Kidney epithelial cell (primary cell): ENCODE measurements around the gene CBLL1. TPM values are rescaled to one million over a fixed set of nuclear protein-coding genes. Genes with fewer than 3 reads are reported as not detected.
A peak's percentile ranks its signal among the peaks of the same experiment; 100 is the strongest.

Experiments
- DNase-seq: peaks from one replicate; pipeline ENCODE4 v3.0.0-alpha.2; 2010; ENCODE audit warnings: low read depth
- H3K27me3 ChIP-seq: 2 replicates; pipeline ENCODE4 v1.6.0; 2011; ENCODE audit warnings: low read length; ENCODE audit not compliant: control insufficient read depth, insufficient read depth
- H3K36me3 ChIP-seq: 2 replicates; pipeline ENCODE4 v1.5.1; 2011; ENCODE audit warnings: low read length; ENCODE audit not compliant: control insufficient read depth, insufficient read depth
- H3K4me3 ChIP-seq: 2 replicates; pipeline ENCODE4 v1.5.1; 2011; ENCODE audit warnings: low read depth, mild to moderate bottlenecking, control low read depth, low read length
- total RNA-seq: library from RNA; depleted of rRNA; stranded (reverse); fragments of >200 nt; gene quantifications from 2 replicates; pipeline ENCODE4 v1.2.3, GENCODE V29; 2015
- TF ChIP-seq, protein P1 (sequence below): IDR thresholded peaks from 2 replicates; pipeline ENCODE4 v1.5.1; 2011; ENCODE audit warnings: mild to moderate bottlenecking, moderate library complexity, low read length, control low read depth, inconsistent platforms; ENCODE audit not compliant: insufficient read depth, poor library complexity, severe bottlenecking

The CBLL1 gene
- total RNA-seq, 1 donor from 2014 or later: 42.3 TPM

DNA sequence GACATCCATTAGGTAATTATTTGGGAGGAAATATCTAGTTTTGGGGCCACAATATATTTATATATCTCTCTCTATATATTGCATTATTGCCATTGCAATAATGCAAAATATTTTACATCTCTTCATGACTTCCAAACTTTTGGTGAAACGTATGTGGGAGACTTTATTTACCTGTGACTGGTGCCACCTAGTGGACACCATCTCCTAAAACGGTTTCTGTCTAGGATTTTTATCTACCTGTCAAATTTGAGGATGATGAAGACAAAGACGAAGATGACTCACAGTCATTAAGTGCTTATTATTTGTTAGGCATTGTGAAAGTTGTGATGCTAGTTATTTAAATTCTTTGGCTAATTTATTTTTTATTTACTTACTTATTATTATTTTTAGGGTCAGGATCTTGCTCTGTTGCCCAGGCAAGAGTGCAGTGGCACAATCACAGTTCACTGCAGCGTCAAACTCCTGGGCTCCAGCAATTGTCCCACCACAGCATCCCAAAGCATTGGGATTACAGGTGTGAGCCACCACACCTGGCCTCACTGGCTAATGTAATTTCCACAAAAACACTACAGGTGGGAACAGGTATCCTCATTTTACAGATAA is 18.7 kb upstream of the CBLL1 start:
- DNase-seq: peak; percentile 5
- H3K4me3 ChIP-seq: no peak overlapping the region
- TF ChIP-seq, protein P1, sequence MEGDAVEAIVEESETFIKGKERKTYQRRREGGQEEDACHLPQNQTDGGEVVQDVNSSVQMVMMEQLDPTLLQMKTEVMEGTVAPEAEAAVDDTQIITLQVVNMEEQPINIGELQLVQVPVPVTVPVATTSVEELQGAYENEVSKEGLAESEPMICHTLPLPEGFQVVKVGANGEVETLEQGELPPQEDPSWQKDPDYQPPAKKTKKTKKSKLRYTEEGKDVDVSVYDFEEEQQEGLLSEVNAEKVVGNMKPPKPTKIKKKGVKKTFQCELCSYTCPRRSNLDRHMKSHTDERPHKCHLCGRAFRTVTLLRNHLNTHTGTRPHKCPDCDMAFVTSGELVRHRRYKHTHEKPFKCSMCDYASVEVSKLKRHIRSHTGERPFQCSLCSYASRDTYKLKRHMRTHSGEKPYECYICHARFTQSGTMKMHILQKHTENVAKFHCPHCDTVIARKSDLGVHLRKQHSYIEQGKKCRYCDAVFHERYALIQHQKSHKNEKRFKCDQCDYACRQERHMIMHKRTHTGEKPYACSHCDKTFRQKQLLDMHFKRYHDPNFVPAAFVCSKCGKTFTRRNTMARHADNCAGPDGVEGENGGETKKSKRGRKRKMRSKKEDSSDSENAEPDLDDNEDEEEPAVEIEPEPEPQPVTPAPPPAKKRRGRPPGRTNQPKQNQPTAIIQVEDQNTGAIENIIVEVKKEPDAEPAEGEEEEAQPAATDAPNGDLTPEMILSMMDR: peak; percentile 56
- no peaks in the 10 kb centered on the region for H3K36me3 ChIP-seq
- peaks cover 2% of the 10 kb centered on the region for H3K27me3 ChIP-seq

- no peak for DNase-seq
- peaks cover 2% of the 10 kb centered on the region for H3K27me3 ChIP-seq
- H3K36me3 ChIP-seq: no peaks in the 10 kb centered on the region
- H3K4me3 ChIP-seq: no peak overlapping the region
- TF ChIP-seq, protein P1: no peak
Measured at GRCh38 chr7:107726356-107727130, 17.4 kb upstream of the CBLL1 start.

GRCh38 chr7:107728276-107728675 is 15.7 kb upstream of the CBLL1 start:
- no peak for DNase-seq
- TF ChIP-seq, protein P1: no peak
- no peaks in the 10 kb centered on the region for H3K36me3 ChIP-seq
- H3K27me3 ChIP-seq: peaks cover 2% of the 10 kb centered on the region
- H3K4me3 ChIP-seq: no peak overlapping the region

GRCh38 chr7:107742678-107743566 is 1.0 kb upstream of the CBLL1 start:
- Histone ChIP-seq H3K27me3 (no peaks in the 10 kb centered on the region), H3K4me3 (peak overlapping the region; percentile 83), H3K36me3 (no peaks in the 10 kb centered on the region)
- TF ChIP-seq, protein P1: no peak
- peak; percentile 7 for DNase-seq

DNA sequence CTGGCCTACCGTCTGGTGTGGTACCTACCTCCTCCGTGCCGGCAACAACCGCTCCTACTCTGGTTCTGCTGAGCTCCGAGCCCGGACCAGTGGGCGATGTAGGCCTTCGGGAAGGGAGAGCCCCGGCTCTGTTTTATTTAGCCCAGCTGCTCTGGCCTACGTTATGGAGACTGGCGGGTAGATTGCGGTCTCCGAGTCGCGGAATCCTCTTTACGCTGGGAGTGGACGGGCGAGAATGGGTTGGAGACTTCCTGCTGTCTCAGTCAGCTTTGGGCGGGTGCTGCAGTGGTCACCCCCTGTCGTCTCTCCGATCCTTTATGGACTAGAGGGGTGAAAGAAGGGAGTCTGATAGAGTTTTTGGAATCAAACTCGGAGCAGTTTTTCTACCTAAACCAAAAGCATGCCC is 406 bp downstream of the CBLL1 start:
- TF ChIP-seq, protein P1: no peak
- no peaks in the 10 kb centered on the region for H3K36me3 ChIP-seq
- H3K27me3 ChIP-seq: no peaks in the 10 kb centered on the region
- no peak for DNase-seq
- peak overlapping the region; percentile 83 for H3K4me3 ChIP-seq
